Right cardiac atrium (tissue), 5 donors: ENCODE results near the gene KPNB1. TPM values are rescaled to one million over a fixed set of nuclear protein-coding genes. Genes with fewer than 3 reads are reported as not detected.
A peak's percentile ranks its signal among the peaks of the same experiment; 100 is the strongest.

Source experiments
- ATAC-seq, 2 donors: fragments of 200-7000 bp; cut with Tn5 transposase; one replicate each; pipeline versions ENCODE4 v1.8.0 to v1.9.1; 2020; ENCODE audit warnings: moderate library complexity in 2 of 2, mild to moderate bottlenecking in 1 of 2
- DNase-seq, 3 donors: peaks; one replicate each; pipeline ENCODE4 v3.0.0-alpha.2; 2020
- H3K27ac ChIP-seq: one replicate; pipeline ENCODE4 v1.5.1; 2013; ENCODE audit warnings: mild to moderate bottlenecking, low read length, control low read depth, moderate library complexity
- H3K27me3 ChIP-seq: one replicate; pipeline ENCODE4 v1.6.1; 2013; ENCODE audit not compliant: control insufficient read depth, insufficient read depth
- H3K4me1 ChIP-seq: one replicate; pipeline ENCODE4 v1.6.1; 2013; ENCODE audit warnings: low read length; ENCODE audit not compliant: control insufficient read depth, insufficient read depth
- H3K4me3 ChIP-seq: one replicate; pipeline ENCODE4 v1.5.1; 2013; ENCODE audit warnings: low read length, control low read depth
- H3K9me3 ChIP-seq: one replicate; pipeline ENCODE4 v1.6.1; 2013; ENCODE audit warnings: low read length; ENCODE audit not compliant: control insufficient read depth
- WGBS: extraction: QIAGEN DNeasy Blood & Tissue Kit; methylation state at CpG from one replicate; pipeline ENCODE4 v1.1.7; 2013; 5-methylcytosine and 5-hydroxymethylcytosine counted together
- intact Hi-C, 4 donors: fragments of 100-400 bp; cut with DNase I; formaldehyde crosslinking; loops; one replicate each; pipeline versions ENCODE4 v1.11.0 to v1.14.0; 2022 to 2023
- polyA plus RNA-seq: library from polyadenylated mRNA; stranded (reverse); fragments of 200-250 nt; gene quantifications from one replicate; pipeline ENCODE4 v1.2.3, GENCODE V29; 2013
- total RNA-seq, 4 donors: library from RNA; stranded (reverse); fragmentation: NEBNext Ultra II Directional; extraction: Animal tissue kit (Norgen Biotek cat#: 25700); gene quantifications; one replicate each; pipeline ENCODE4 v1.2.1, GENCODE V29; 2021
- donor health status: healthy with polysubstance abuse.
- donor health status: DM: no; HTN: yes; CAD: no.
- donor health status: DM: no; HTN: no; CAD: no.
- donor health status: DM: no; HTN: yes; CAD: no; lungs with severe emphysema.
- donor health status: DM: yes; HTN: yes; CAD: no.

Gene KPNB1
- total and polyA plus RNA-seq, 5 donors: 50.0 to 175 (median 160) TPM

- H3K4me1 ChIP-seq: peaks cover 5% of the 10 kb centered on the region
- no peaks in the 10 kb centered on the region for H3K9me3 ChIP-seq
- H3K4me3 ChIP-seq: no peak overlapping the region
- H3K27me3 ChIP-seq: no peaks in the 10 kb centered on the region
- no peak overlapping the region for H3K27ac ChIP-seq
- ATAC-seq: no peak
- 65% methylated on average over 2 of the region's 2 CpGs for WGBS
- intact Hi-C loops: no loop called here
- no peak for DNase-seq
These were observed 42.6 kb downstream of the KPNB1 start for GRCh38 chr17:47692137-47692894.

- intact Hi-C loops: no loop called here
- ATAC-seq (no peak), DNase-seq (no peak)
- peaks cover 5% of the 10 kb centered on the region for H3K4me1 ChIP-seq
- H3K27ac ChIP-seq: no peak overlapping the region
- peak overlapping the region; percentile 98 for H3K4me3 ChIP-seq
- no peaks in the 10 kb centered on the region for H3K9me3 ChIP-seq
- H3K27me3 ChIP-seq: no peaks in the 10 kb centered on the region
- 24% methylated on average over 10 of the region's 10 CpGs for WGBS
These were observed 43.4 kb downstream of the KPNB1 start for GRCh38 chr17:47692895-47693730.

- Histone ChIP-seq H3K27ac (peak within 1 kb of the TSS; percentile 46), H3K27me3 (no peaks in the 10 kb centered on the region), H3K4me1 (peaks cover 5% of the 10 kb centered on the region), H3K4me3 (peak within 1 kb of the TSS; percentile 98), H3K9me3 (no peaks in the 10 kb centered on the region)
- ATAC-seq (peak; percentile 34 to 51), DNase-seq (peak; percentile 56 to 88 (median 82))
- WGBS: under 1% methylated on average over 85 of the region's 87 CpGs
- intact Hi-C loops: no loop called here
These were observed 44.2 kb downstream of the KPNB1 start, which contains the start of gene TBKBP1 for GRCh38 chr17:47693731-47694580. TBKBP1 (plus strand) TSS chr17:47694161; CDS start chr17:47696113, 1,952 bp downstream.

GRCh38 chr17:47694581-47695428 is 45.1 kb downstream of the KPNB1 start:
- intact Hi-C loops: no loop called here
- peak overlapping the region; percentile 98 for H3K4me3 ChIP-seq
- peaks cover 5% of the 10 kb centered on the region for H3K4me1 ChIP-seq
- H3K27me3 ChIP-seq: no peaks in the 10 kb centered on the region
- ATAC-seq (peak; percentile 75 to 76), DNase-seq (peak; percentile 79 to 92 (median 92))
- no peaks in the 10 kb centered on the region for H3K9me3 ChIP-seq
- H3K27ac ChIP-seq: peak overlapping the region; percentile 40
- WGBS: under 1% methylated on average over 65 of the region's 65 CpGs

- no peaks in the 10 kb centered on the region for H3K9me3 ChIP-seq
- 35% methylated on average over 47 of the region's 47 CpGs for WGBS
- peak; percentile 86 to 93 (median 91) for DNase-seq
- peaks cover 5% of the 10 kb centered on the region for H3K4me1 ChIP-seq
- peak overlapping the region; percentile 98 for H3K4me3 ChIP-seq
- peak; percentile 65 to 84 for ATAC-seq
- peak overlapping the region; percentile 40 for H3K27ac ChIP-seq
- intact Hi-C loops: no loop called here
- H3K27me3 ChIP-seq: no peaks in the 10 kb centered on the region
These were observed 46.0 kb downstream of the KPNB1 start for GRCh38 chr17:47695429-47696376.

GRCh38 chr17:47696717-47697642 is 47.3 kb downstream of the KPNB1 start:
- H3K27ac ChIP-seq: no peak overlapping the region
- peaks cover 5% of the 10 kb centered on the region for H3K4me1 ChIP-seq
- DNase-seq (no peak), ATAC-seq (no peak)
- H3K9me3 ChIP-seq: no peaks in the 10 kb centered on the region
- no peak overlapping the region for H3K4me3 ChIP-seq
- H3K27me3 ChIP-seq: no peaks in the 10 kb centered on the region
- 69% methylated on average over 11 of the region's 11 CpGs for WGBS
- intact Hi-C loops: no loop called here

- no peak for ATAC-seq
- no peaks in the 10 kb centered on the region for H3K9me3 ChIP-seq
- H3K4me3 ChIP-seq: no peak overlapping the region
- no peaks in the 10 kb centered on the region for H3K27me3 ChIP-seq
- no peak overlapping the region for H3K27ac ChIP-seq
- peaks cover 2% of the 10 kb centered on the region for H3K4me1 ChIP-seq
- DNase-seq: no peak
- intact Hi-C loops: no loop called here
- WGBS: 77% methylated on average over 9 of the region's 9 CpGs
These were observed 48.4 kb downstream of the KPNB1 start for GRCh38 chr17:47697906-47698711.

- no peak for ATAC-seq
- H3K9me3 ChIP-seq: no peaks in the 10 kb centered on the region
These were observed 49.2 kb downstream of the KPNB1 start for GRCh38 chr17:47698749-47699535.

More at GRCh38 chr17:47698749-47699535, 49.2 kb downstream of the KPNB1 start:
- no peaks in the 10 kb centered on the region for H3K27me3 ChIP-seq
- H3K4me1 ChIP-seq: no peaks in the 10 kb centered on the region
- H3K27ac ChIP-seq: no peak overlapping the region
- H3K4me3 ChIP-seq: no peak overlapping the region
- peak in 2 of 3 donors; percentile 82 to 86 for DNase-seq
- intact Hi-C loops: no loop called here
- WGBS: 64% methylated on average over 25 of the region's 25 CpGs
